Measurements from ENCODE around the gene NXPH4. TPM values are rescaled to one million over a fixed set of nuclear protein-coding genes. Genes with fewer than 3 reads are reported as not detected.

NXPH4 gene
- total RNA-seq (2014; rRNA removed; shearing (Covaris generic)): 5.1 and 5.4 TPM in 2 replicates
- 18.8 and 20.2 TPM in 2 replicates for polyA plus RNA-seq (2015; cell fraction: cytosol; rRNA removed)
- polyA plus RNA-seq (2015; cell fraction: nucleus; rRNA removed): 1.9 and 3.3 TPM in 2 replicates

GRCh38 chr12:57216014-57216911, at the start of gene NXPH4:
TSS of gene NXPH4 (plus strand) at chr12:57216794. CDS start at chr12:57216970, 176 bp downstream.
- in situ Hi-C loops (cut with HindIII; ENCODE audit: low pct_unique_long_range_greater_than_20kb, low sequenced_read_pairs): no loop called here

DNA sequence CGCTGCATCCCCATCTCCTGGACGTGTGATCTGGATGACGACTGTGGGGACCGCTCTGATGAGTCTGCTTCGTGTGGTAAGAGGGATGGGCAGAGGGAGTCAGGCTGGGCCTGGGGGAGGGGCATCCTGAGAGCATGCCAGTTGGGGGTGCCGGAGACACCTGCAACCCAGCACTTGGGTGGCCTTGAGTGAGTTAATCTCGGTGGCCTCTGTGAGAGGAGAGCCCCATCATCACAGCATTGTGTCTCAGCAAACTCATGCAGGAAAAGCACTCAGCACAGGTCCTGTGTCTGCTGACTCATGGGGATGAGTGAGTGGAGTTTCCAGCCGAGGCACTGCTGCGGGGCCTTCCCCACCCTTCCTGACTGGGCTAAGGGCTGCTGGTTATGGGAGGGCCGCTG, 49.6 kb upstream of the NXPH4 start:
- DNase-seq (ENCODE audit: low read depth, low spot score): no peak
- in situ Hi-C loops (cut with HindIII; ENCODE audit: low pct_unique_long_range_greater_than_20kb, low sequenced_read_pairs): no loop called here

More at GRCh38 chr12:57216014-57216911, at the start of gene NXPH4:
- DNase-seq (ENCODE audit: low read depth, low spot score): peak; percentile 32

DNA sequence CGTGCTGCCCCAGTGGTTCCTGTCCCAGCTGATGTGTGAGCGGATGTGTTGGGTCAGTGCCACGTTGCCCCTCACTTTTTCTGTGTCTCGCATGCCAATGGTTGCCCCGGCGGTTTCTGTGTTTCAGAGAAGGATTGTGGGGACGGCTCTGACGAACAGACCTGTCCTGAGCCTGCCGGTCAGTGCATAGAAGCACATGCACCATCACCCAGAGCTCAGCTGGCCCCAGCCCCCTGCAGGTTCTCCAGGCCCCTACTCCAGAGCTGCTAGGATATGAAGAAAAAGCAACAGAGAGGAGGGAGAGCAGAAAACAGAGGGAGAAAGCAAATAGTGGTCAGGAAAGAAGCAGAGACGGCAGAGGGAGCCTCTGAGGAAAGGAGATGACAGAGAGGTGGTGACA, 48.5 kb upstream of the NXPH4 start:
- no peak for DNase-seq (ENCODE audit: low read depth, low spot score)
- in situ Hi-C loops (cut with HindIII; ENCODE audit: low pct_unique_long_range_greater_than_20kb, low sequenced_read_pairs): no loop called here

DNA sequence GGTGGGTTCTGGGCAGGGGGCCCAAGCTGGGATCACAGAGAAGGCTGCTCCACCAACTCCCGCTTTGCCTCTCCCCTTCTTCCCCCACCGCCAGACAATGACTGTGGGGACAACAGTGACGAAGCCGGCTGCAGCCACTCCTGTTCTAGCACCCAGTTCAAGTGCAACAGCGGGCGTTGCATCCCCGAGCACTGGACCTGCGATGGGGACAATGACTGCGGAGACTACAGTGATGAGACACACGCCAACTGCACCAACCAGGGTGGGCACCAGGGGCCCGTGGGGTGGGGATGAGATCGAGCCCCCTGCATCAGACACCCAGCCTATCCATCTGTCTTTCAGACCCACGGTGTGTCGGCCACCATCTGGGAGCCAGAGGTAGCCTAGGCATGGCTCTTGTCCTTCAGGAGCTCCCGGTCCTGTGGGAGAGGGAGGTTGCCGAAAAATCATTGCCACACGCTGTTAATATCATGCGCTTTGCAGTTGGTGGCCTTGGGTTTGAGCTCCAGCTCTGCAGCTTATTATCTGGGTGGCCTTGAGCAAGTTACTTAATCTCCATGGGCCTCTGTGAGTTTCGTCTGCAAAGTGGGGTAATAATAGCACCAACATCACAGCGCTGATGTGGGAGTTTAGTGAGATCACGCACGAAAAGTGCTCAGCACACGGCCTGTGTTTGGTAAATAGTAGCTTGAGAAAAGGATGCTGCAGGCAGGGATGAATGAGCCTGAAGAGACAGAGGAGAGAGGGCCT, 47.4 kb upstream of the NXPH4 start:
- in situ Hi-C loops (cut with HindIII; ENCODE audit: low pct_unique_long_range_greater_than_20kb, low sequenced_read_pairs): no loop called here
- no peak for DNase-seq (ENCODE audit: low read depth, low spot score)

- DNase-seq (ENCODE audit: low read depth, low spot score): no peak
- in situ Hi-C loops (cut with HindIII; ENCODE audit: low pct_unique_long_range_greater_than_20kb, low sequenced_read_pairs): no loop called here
Measured at GRCh38 chr12:57169969-57170368, 46.6 kb upstream of the NXPH4 start.

DNA sequence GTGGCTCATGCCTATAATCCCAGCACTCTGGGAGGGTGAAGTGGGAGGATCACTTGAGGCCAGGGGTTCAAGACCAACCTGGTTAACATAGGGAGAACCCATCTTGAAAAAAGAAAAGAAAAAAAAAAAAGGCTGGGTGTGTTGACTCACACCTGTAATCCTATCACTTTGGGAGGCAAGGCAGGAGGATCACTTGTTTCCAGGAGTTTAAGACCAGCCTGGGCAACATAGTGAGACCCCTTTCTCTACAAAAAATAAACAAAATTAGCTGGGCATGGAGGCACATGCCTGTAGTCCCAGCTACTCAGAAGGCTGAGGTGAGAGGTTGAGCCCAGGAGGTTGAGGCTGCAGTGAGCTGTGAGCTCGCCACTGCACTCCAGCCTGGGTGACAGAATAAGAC, 46.2 kb upstream of the NXPH4 start:
- DNase-seq (ENCODE audit: low read depth, low spot score): no peak
- in situ Hi-C loops (cut with HindIII; ENCODE audit: low pct_unique_long_range_greater_than_20kb, low sequenced_read_pairs): no loop called here

GRCh38 chr12:57170927-57171326, 45.7 kb upstream of the NXPH4 start:
- in situ Hi-C loops (cut with HindIII; ENCODE audit: low pct_unique_long_range_greater_than_20kb, low sequenced_read_pairs): no loop called here
- DNase-seq (ENCODE audit: low read depth, low spot score): no peak

- DNase-seq (ENCODE audit: low read depth, low spot score): no peak
Measured at GRCh38 chr12:57171668-57172067, 44.9 kb upstream of the NXPH4 start.

DNA sequence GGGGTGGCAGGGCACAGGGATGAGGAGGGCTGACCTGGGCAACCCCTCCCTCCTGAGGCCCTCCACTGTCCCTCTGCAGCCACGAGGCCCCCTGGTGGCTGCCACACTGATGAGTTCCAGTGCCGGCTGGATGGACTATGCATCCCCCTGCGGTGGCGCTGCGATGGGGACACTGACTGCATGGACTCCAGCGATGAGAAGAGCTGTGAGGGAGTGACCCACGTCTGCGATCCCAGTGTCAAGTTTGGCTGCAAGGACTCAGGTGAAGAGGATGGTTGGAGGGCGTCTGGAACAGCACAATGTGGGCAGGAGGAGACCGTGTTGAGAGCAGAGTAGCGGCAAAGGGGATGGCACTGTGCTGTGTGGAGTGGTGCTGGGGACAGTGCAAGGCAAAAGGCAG, 43.5 kb upstream of the NXPH4 start:
- in situ Hi-C loops (cut with HindIII; ENCODE audit: low pct_unique_long_range_greater_than_20kb, low sequenced_read_pairs): no loop called here
- peak; percentile 52 for DNase-seq (ENCODE audit: low read depth, low spot score)

More at GRCh38 chr12:57171668-57172067, 44.9 kb upstream of the NXPH4 start:
- in situ Hi-C loops (cut with HindIII; ENCODE audit: low pct_unique_long_range_greater_than_20kb, low sequenced_read_pairs): no loop called here

DNA sequence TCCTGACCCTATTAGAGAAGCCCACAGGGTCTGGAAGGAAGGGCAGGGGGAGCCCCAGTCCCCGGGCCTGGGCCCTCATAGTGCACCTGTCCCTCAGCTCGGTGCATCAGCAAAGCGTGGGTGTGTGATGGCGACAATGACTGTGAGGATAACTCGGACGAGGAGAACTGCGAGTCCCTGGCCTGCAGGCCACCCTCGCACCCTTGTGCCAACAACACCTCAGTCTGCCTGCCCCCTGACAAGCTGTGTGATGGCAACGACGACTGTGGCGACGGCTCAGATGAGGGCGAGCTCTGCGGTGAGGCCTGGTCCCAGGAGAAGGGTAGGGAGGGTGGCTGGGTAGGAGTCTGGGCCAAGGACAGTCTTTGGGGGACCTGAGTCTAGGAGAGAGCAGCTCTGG, 42.9 kb upstream of the NXPH4 start:
- in situ Hi-C loops (cut with HindIII; ENCODE audit: low pct_unique_long_range_greater_than_20kb, low sequenced_read_pairs): no loop called here
- DNase-seq (ENCODE audit: low read depth, low spot score): no peak

DNA sequence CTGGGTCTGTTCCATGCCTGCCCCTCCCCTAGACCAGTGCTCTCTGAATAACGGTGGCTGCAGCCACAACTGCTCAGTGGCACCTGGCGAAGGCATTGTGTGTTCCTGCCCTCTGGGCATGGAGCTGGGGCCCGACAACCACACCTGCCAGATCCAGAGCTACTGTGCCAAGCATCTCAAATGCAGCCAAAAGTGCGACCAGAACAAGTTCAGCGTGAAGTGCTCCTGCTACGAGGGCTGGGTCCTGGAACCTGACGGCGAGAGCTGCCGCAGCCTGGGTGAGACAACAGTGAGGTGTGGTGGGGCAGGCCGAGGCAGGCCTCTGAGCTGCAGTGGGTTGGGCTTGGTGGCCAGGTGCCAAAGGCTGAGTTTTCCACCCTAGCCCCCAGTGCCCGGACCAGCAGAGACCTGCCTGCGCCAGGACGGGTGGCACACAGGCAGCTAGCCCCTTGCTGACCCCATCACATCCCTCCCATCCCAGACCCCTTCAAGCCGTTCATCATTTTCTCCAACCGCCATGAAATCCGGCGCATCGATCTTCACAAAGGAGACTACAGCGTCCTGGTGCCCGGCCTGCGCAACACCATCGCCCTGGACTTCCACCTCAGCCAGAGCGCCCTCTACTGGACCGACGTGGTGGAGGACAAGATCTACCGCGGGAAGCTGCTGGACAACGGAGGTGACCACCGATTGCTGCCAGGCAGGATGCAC, 41.0 kb upstream of the NXPH4 start:
- DNase-seq (ENCODE audit: low read depth, low spot score): peak; percentile 83
- in situ Hi-C loops (cut with HindIII; ENCODE audit: low pct_unique_long_range_greater_than_20kb, low sequenced_read_pairs): no loop called here

- in situ Hi-C loops (cut with HindIII; ENCODE audit: low pct_unique_long_range_greater_than_20kb, low sequenced_read_pairs): no loop called here
- DNase-seq (ENCODE audit: low read depth, low spot score): no peak
Measured at GRCh38 chr12:57176139-57176477, 40.5 kb upstream of the NXPH4 start.

GRCh38 chr12:57176846-57177245, 39.7 kb upstream of the NXPH4 start:
- no peak for DNase-seq (ENCODE audit: low read depth, low spot score)
- in situ Hi-C loops (cut with HindIII; ENCODE audit: low pct_unique_long_range_greater_than_20kb, low sequenced_read_pairs): no loop called here

DNA sequence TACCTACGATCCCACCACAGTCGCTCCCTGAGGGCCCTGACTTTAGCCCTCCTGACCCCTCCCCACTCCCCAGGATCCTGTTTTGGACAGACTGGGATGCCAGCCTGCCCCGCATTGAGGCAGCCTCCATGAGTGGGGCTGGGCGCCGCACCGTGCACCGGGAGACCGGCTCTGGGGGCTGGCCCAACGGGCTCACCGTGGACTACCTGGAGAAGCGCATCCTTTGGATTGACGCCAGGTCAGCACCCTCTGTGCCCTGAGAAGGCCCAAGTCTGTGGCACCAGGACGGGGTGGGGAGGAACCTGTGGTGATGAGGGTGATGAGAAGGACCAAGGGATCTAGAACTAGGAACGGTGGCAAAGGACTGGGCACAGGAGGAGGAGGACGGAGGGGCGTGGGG, 39.2 kb upstream of the NXPH4 start:
- in situ Hi-C loops (cut with HindIII; ENCODE audit: low pct_unique_long_range_greater_than_20kb, low sequenced_read_pairs): no loop called here

DNA sequence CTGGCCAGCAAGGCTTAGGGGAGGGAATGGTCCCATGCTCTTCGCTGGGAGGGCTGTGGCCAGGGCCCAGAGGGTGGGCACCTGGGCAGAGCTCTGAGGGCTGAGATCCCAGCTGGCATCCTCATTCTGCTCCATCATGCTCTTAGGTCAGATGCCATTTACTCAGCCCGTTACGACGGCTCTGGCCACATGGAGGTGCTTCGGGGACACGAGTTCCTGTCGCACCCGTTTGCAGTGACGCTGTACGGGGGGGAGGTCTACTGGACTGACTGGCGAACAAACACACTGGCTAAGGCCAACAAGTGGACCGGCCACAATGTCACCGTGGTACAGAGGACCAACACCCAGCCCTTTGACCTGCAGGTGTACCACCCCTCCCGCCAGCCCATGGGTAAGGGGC, 38.4 kb upstream of the NXPH4 start:
- in situ Hi-C loops (cut with HindIII; ENCODE audit: low pct_unique_long_range_greater_than_20kb, low sequenced_read_pairs): no loop called here
- no peak for DNase-seq (ENCODE audit: low read depth, low spot score)

More for the DNA sequence above, 39.2 kb upstream of the NXPH4 start:
- no peak for DNase-seq (ENCODE audit: low read depth, low spot score)

DNA sequence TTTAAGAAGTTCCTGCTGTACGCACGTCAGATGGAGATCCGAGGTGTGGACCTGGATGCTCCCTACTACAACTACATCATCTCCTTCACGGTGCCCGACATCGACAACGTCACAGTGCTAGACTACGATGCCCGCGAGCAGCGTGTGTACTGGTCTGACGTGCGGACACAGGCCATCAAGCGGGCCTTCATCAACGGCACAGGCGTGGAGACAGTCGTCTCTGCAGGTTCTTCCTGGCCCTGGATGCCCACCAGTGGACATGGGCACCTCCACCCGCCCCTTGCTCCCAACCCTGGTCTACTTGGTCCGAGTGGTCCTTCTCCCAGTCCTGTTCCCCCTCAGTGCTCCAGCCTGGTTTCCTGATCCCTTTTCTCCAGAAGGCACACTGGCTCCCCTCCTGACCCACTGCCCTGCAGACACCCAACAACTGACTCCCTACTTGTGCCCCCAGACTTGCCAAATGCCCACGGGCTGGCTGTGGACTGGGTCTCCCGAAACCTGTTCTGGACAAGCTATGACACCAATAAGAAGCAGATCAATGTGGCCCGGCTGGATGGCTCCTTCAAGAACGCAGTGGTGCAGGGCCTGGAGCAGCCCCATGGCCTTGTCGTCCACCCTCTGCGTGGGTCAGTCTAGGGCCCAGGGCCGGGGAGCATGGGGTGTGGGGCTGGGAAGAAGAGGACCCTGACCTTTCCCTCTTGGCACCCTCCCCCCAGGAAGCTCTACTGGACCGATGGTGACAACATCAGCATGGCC, 37.1 kb upstream of the NXPH4 start:
- in situ Hi-C loops (cut with HindIII; ENCODE audit: low pct_unique_long_range_greater_than_20kb, low sequenced_read_pairs): no loop called here
- DNase-seq (ENCODE audit: low read depth, low spot score): no peak

DNA sequence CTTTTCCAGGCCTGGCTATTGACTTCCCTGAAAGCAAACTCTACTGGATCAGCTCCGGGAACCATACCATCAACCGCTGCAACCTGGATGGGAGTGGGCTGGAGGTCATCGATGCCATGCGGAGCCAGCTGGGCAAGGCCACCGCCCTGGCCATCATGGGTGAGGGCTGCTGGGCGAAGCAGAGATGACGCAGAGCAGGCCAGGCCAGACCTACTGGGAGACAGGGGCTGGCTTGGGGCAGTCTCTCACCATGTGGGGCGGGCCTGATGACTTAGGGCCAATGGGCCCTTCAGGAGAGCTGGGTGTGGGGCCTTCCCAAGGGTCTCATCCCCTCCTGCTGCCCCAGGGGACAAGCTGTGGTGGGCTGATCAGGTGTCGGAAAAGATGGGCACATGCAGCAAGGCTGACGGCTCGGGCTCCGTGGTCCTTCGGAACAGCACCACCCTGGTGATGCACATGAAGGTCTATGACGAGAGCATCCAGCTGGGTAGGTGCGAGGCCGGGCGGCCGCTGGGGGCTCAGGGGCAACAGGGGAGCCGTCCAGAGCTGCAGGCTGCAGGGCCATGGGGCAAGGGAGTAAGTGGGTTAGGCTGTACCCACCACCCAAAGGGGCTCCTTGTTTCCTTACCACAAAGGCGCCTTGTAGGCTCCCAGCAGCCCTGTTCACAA, 36.1 kb upstream of the NXPH4 start:
- no peak for DNase-seq (ENCODE audit: low read depth, low spot score)
- in situ Hi-C loops (cut with HindIII; ENCODE audit: low pct_unique_long_range_greater_than_20kb, low sequenced_read_pairs): no loop called here
